ENCODE data around the gene GLE1. TPM values are rescaled to one million over a fixed set of nuclear protein-coding genes. Genes with fewer than 3 reads are reported as not detected.
A peak's percentile ranks its signal among the peaks of the same experiment; 100 is the strongest.
"Not testable (repeated sequence)": the region's sequence is repeated elsewhere in the genome, so short reads cannot be mapped to it uniquely, and the experiment has no call there.

The GLE1 gene
- total RNA-seq, 2 donors from 2014 or later = 8.3 to 11.5 TPM

- Histone ChIP-seq H3K4me3 (no peak overlapping the region), H3K4me1 (peaks cover 7% of the 10 kb centered on the region), H3K36me3 (replicated peaks in 1 of 2; ENCODE audit: insufficient read depth in 1 of 2, low read depth in 2 of 2) (peaks cover 0 to 11% of the 10 kb centered on the region in 2 donors), H3K27me3 (no peaks in the 10 kb centered on the region), H3K9me3 (no peaks in the 10 kb centered on the region), H3K27ac (no peak overlapping the region)
- no peak for ATAC-seq
- TF ChIP-seq POLR2A (IDR thresholded peaks at IDR 0.05) = no peak
- no peak for TF ChIP-seq CTCF (IDR thresholded peaks at IDR 0.05)
- DNase-seq = no peak
- intact Hi-C loops (cut with DNase I) = no loop called here
- 86 to 90% methylated on average over 8 to 15 of the region's 15 CpGs for WGBS, 2 donors
Observed at GRCh38 chr9:128499920-128500319, 4.6 kb upstream of the GLE1 start.

DNA sequence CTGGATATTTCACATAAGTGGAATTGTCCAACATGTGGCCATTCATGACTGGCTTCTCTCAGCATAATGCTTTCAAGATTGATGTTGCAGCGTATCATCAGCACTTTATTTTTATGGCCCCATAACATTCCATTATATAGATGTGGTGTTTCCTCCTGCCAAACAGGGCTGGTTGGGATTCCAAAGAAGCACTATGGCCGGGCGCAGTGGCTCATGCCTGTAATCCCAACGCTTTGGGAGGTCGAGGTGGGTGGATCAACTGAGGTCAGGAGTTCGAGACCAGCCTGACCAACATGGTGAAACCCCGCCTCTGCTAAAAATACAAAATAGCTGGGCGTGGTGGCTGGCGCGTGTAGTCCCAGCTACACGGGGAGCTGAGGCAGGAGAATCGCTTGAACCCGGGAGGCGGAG is 1.1 kb upstream of the GLE1 start:
- H3K36me3 ChIP-seq (replicated peaks in 1 of 2; ENCODE audit: insufficient read depth in 1 of 2, low read depth in 2 of 2); DNase-seq; H3K4me3 ChIP-seq; H3K9me3 ChIP-seq; H3K27me3 ChIP-seq; intact Hi-C loops (cut with DNase I); H3K27ac ChIP-seq; ATAC-seq: not testable (repeated sequence)
- peaks cover 22% of the 10 kb centered on the region for H3K4me1 ChIP-seq
- 62 to 65% methylated on average over 14 of the region's 14 CpGs for WGBS, 2 donors

DNA sequence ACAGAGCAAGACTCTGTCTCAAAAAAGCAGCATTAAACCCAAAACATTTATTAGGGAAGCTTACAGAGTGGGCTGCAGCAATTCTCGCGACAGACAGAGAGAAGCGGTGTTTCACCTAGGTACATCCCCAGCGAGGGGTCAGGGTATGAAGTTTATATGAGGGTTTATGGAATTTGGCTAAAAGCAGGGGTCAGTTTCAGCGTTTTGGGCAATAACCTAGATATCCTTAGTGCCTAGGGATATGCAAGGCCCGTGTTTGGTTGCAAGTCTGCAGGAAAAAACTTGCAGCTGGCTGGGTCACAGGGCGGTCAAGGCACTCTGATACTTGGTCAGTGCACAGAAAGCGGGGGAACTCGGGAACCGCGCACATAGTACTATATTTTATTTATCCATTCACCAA is 649 bp upstream of the GLE1 start:
- WGBS, 2 donors = 6 to 13% methylated on average over 11 of the region's 11 CpGs
- ATAC-seq (peak; percentile 16), DNase-seq (peak; percentile 35 to 55 (median 38))
- H3K4me1 ChIP-seq = peaks cover 22% of the 10 kb centered on the region
- H3K4me3 ChIP-seq = peak overlapping the region in 1 of 2 donors; percentile 72
- intact Hi-C loops (cut with DNase I) = no loop called here
- TF ChIP-seq CTCF (IDR thresholded peaks at IDR 0.05) = no peak
- no peak for TF ChIP-seq POLR2A (IDR thresholded peaks at IDR 0.05)
- H3K27ac ChIP-seq = peak overlapping the region in 3 of 4 donors; percentile 67 to 94 (median 92)
- H3K27me3 ChIP-seq = no peaks in the 10 kb centered on the region
- H3K36me3 ChIP-seq (replicated peaks in 1 of 2; ENCODE audit: insufficient read depth in 1 of 2, low read depth in 2 of 2) = peaks cover 0 to 5% of the 10 kb centered on the region in 2 donors
- H3K9me3 ChIP-seq = no peaks in the 10 kb centered on the region

DNA sequence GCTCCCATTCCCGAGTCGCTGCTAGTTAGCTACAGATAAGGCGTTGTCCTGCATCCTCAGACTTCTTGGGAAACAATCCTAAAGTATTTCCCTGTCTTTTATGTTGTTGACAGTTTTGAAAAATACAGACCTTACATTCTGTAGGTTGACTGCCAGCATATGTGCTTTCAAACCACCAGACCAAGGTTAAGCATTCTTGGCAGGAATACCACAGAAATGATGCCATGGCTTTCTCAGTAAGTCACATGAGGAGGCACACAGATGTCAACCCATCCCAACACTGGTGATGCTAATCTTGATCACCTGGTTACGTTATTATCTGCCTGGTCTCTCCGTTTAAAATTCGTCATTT is 871 bp downstream of the GLE1 start:
- Histone ChIP-seq H3K4me3 (peak overlapping the region in 1 of 2 donors; percentile 75), H3K4me1 (peaks cover 22% of the 10 kb centered on the region), H3K9me3 (no peaks in the 10 kb centered on the region), H3K27ac (peak overlapping the region; percentile 67 to 94 (median 93)), H3K27me3 (no peaks in the 10 kb centered on the region), H3K36me3 (replicated peaks in 1 of 2; ENCODE audit: insufficient read depth in 1 of 2, low read depth in 2 of 2) (peaks cover 0 to 9% of the 10 kb centered on the region in 2 donors)
- no peak for TF ChIP-seq POLR2A (IDR thresholded peaks at IDR 0.05)
- no peak for TF ChIP-seq CTCF (IDR thresholded peaks at IDR 0.05)
- intact Hi-C loops (cut with DNase I) = no loop called here
- 10 to 13% methylated on average over 6 of the region's 6 CpGs for WGBS, 2 donors
- ATAC-seq (no peak), DNase-seq (no peak)

- intact Hi-C loops (cut with DNase I); H3K4me3 ChIP-seq; H3K9me3 ChIP-seq; H3K27me3 ChIP-seq; ATAC-seq; H3K27ac ChIP-seq; DNase-seq: not testable (repeated sequence)
- 81 to 87% methylated on average over 12 of the region's 12 CpGs for WGBS, 2 donors
- Histone ChIP-seq H3K4me1 (peaks cover 22% of the 10 kb centered on the region), H3K36me3 (replicated peaks in 1 of 2; ENCODE audit: insufficient read depth in 1 of 2, low read depth in 2 of 2) (peaks cover 0 to 10% of the 10 kb centered on the region in 2 donors)
Observed at GRCh38 chr9:128505906-128506305, 1.4 kb downstream of the GLE1 start.

DNA sequence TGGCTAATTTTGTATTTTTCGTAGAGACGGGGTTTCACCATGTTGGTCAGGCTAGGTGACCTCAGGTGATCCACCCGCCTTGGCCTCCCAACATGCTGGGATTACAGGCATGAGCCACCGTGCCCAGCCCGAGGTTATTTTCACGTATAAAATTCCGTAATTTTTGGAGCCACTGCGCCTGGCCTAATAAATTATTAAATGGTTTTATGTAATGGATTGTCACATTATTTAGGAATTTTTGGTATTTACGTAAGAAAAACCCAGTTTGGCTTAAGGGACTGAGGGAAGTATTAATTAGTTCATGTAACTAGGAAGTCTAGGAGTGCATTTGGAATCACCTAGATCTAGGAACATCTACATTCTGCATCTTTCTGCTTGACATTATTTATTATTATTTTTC is 8.3 kb downstream of the GLE1 start:
- no peak for TF ChIP-seq CTCF (IDR thresholded peaks at IDR 0.05)
- TF ChIP-seq POLR2A (IDR thresholded peaks at IDR 0.05) = no peak
- Histone ChIP-seq H3K36me3 (replicated peaks in 1 of 2; ENCODE audit: insufficient read depth in 1 of 2, low read depth in 2 of 2) (peaks cover 6 to 32% of the 10 kb centered on the region in 2 donors), H3K4me3 (no peak overlapping the region), H3K27ac (no peak overlapping the region), H3K4me1 (no peaks in the 10 kb centered on the region), H3K9me3 (no peaks in the 10 kb centered on the region), H3K27me3 (no peaks in the 10 kb centered on the region)
- no peak for ATAC-seq
- intact Hi-C loops (cut with DNase I) = no loop called here
- 91 to 98% methylated on average over 9 of the region's 9 CpGs for WGBS, 2 donors
- no peak for DNase-seq
